Activated CD4-positive, alpha-beta T cell treated with anti-CD3 and anti-CD28 coated beads for 36 hours (primary cell): Measurements from ENCODE around the gene PGF. TPM values are rescaled to one million over a fixed set of nuclear protein-coding genes. Genes with fewer than 3 reads are reported as not detected.
A peak's percentile ranks its signal among the peaks of the same experiment; 100 is the strongest.

ENCODE experiments used
- ATAC-seq: fragments of 200-7000 bp; cut with Tn5 transposase; one replicate; pipeline ENCODE4 v1.10.0; 2021; ENCODE audit warnings: mild to moderate bottlenecking, moderate library complexity
- CTCF ChIA-PET: fragments of 350-600 bp; sonication (Branson Sonifier 250); formaldehyde crosslinking; loops from one replicate; lab custom pipeline; 2021; ENCODE audit warnings: antibody characterized with exemption; lab: Charles Lee
- POLR2A ChIA-PET: fragments of 350-600 bp; sonication (Branson Sonifier 250); formaldehyde crosslinking; loops from one replicate; lab custom pipeline; 2021; ENCODE audit warnings: antibody characterized with exemption, inconsistent platforms; lab: Charles Lee
- DNase-seq: peaks from one replicate; pipeline ENCODE4 v3.0.0-alpha.2; 2020
- H3K27ac Mint-ChIP-seq: one replicate; pipeline ENCODE4 v1.8.0; 2021; ENCODE audit warnings: mixed read lengths
- H3K27me3 Mint-ChIP-seq: one replicate; pipeline ENCODE4 v1.8.0; 2021; ENCODE audit warnings: mixed read lengths
- H3K36me3 Mint-ChIP-seq: one replicate; pipeline ENCODE4 v1.8.0; 2021; ENCODE audit warnings: low read depth, mixed read lengths
- H3K4me1 Mint-ChIP-seq: one replicate; pipeline ENCODE4 v1.8.0; 2021; ENCODE audit warnings: mixed read lengths
- H3K4me3 Mint-ChIP-seq: one replicate; pipeline ENCODE4 v1.8.0; 2021; ENCODE audit warnings: mild to moderate bottlenecking, moderate library complexity, mixed read lengths
- H3K9me3 Mint-ChIP-seq: one replicate; pipeline ENCODE4 v1.8.0; 2021; ENCODE audit warnings: low read depth, mixed read lengths
- intact Hi-C, 2 experiments: fragments of 100-400 bp; cut with DNase I in 1 of 2; cut with micrococcal nuclease in 1 of 2; formaldehyde crosslinking; loops; one replicate each; pipeline versions ENCODE4 v1.14.2 to v1.15.1; 2022 to 2024; cut with DNase I, micrococcal nuclease
- total RNA-seq, 2 experiments: library from RNA; stranded (reverse); gene quantifications; one replicate each; pipeline ENCODE4 v1.2.3, GENCODE V29; 2021

PGF gene
- total RNA-seq, 2 experiments from 2014 or later, result 0.09 TPM; not detected in 1

- ChIA-PET POLR2A (interaction anchor here (0.6 kb wide), 1 partner anchor 189 kb away, joined by 5 read pairs; no protein-coding TSS in a partner anchor), CTCF (interaction anchor here (0.6 to 2.2 kb wide), 5 partner anchors 26 to 302 kb away, joined by 3 to 8 read pairs (median 3); no protein-coding TSS in a partner anchor)
- no peaks in the 10 kb centered on the region for H3K4me1 Mint-ChIP-seq
- H3K36me3 Mint-ChIP-seq, result no peaks in the 10 kb centered on the region
- H3K9me3 Mint-ChIP-seq, result no peaks in the 10 kb centered on the region
- intact Hi-C loops, result no loop called here
- ATAC-seq (no peak), DNase-seq (no peak)
- H3K27ac Mint-ChIP-seq, result no peak overlapping the region
- H3K4me3 Mint-ChIP-seq, result no peak overlapping the region
- no peaks in the 10 kb centered on the region for H3K27me3 Mint-ChIP-seq
Measured at GRCh38 chr14:74911221-74911620, 44.2 kb downstream of the PGF start.

GRCh38 chr14:74910556-74910955 is 44.8 kb downstream of the PGF start:
- Mint-ChIP-seq H3K36me3 (peaks cover 3% of the 10 kb centered on the region), H3K4me1 (no peaks in the 10 kb centered on the region), H3K4me3 (no peak overlapping the region), H3K9me3 (no peaks in the 10 kb centered on the region), H3K27ac (no peak overlapping the region), H3K27me3 (no peaks in the 10 kb centered on the region)
- intact Hi-C loops, result no loop called here
- ATAC-seq (no peak), DNase-seq (no peak)
- ChIA-PET CTCF (interaction anchor here (0.6 to 6.9 kb wide), 5 partner anchors 26 to 178 kb away, joined by 3 to 250 read pairs (median 4); no protein-coding TSS in a partner anchor), POLR2A (interaction anchor here (0.5 to 0.7 kb wide), 3 partner anchors 19 to 189 kb away, joined by 3 to 5 read pairs (median 3); no protein-coding TSS in a partner anchor)

DNA sequence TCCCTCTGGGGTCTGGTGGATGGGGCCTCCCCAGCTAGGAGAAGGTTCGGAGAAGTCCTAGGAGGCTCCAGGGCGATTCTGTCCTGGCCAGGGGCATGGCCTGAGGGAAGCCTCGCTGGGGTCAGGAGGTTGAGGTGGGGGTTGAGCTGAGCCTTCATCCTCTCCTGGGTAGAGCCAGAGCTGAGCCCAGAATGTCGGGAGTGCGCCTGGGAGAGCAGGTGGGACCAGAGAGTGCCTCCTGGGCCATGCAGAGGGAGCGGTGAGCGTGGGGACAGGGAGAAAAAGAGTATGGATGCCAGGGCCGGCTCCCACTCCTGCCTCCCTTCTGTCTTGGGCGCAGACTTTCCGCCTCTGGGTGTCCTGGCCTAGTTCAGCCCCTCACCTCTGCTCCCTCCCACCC is 45.5 kb downstream of the PGF start:
- ChIA-PET CTCF (interaction anchor here (6.9 kb wide), 1 partner anchor 50 kb away, joined by 250 read pairs; no protein-coding TSS in a partner anchor), POLR2A (interaction anchor here (0.6 kb wide), 1 partner anchor 36 kb away, joined by 8 read pairs; no protein-coding TSS in a partner anchor)
- DNase-seq (no peak), ATAC-seq (no peak)
- H3K36me3 Mint-ChIP-seq, result peaks cover 9% of the 10 kb centered on the region
- H3K4me1 Mint-ChIP-seq, result no peaks in the 10 kb centered on the region
- H3K27me3 Mint-ChIP-seq, result no peaks in the 10 kb centered on the region
- intact Hi-C loops, result no loop called here
- H3K4me3 Mint-ChIP-seq, result no peak overlapping the region
- no peaks in the 10 kb centered on the region for H3K9me3 Mint-ChIP-seq
- no peak overlapping the region for H3K27ac Mint-ChIP-seq

- Mint-ChIP-seq H3K4me1 (no peaks in the 10 kb centered on the region), H3K27me3 (no peaks in the 10 kb centered on the region), H3K27ac (no peak overlapping the region), H3K9me3 (no peaks in the 10 kb centered on the region), H3K4me3 (no peak overlapping the region), H3K36me3 (peaks cover 9% of the 10 kb centered on the region)
- DNase-seq, result no peak
- CTCF ChIA-PET, result interaction anchor here (6.9 kb wide), 1 partner anchor 49 kb away, joined by 250 read pairs; no protein-coding TSS in a partner anchor
- intact Hi-C loops, result no loop called here
- POLR2A ChIA-PET, result interaction anchor here (0.6 kb wide), 1 partner anchor 36 kb away, joined by 8 read pairs; no protein-coding TSS in a partner anchor
- no peak for ATAC-seq
Measured at GRCh38 chr14:74909501-74909900, 45.9 kb downstream of the PGF start.

DNA sequence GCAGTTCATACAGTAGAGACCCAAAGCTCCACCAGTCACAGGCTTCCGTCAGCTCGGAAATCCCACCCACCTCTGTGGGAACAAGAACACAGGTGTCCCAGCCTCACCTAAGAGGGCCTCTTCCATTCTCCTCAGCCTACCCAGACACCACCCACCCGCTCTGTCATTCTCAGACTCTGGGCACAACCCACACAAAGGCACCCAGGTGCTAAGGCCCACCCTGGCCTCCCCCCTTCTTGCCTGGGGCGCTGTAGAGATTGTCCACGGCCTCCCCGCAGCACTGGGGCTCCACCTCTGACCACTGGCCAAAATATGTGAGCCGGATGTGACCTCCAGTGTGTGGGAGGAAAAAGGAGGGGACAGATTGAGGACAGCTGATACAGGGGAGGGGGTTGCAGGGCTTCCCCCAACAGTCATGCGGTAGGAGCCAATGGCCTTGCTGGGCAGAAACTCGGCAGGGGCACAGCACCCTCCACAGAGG is 46.5 kb downstream of the PGF start:
- Mint-ChIP-seq H3K36me3 (peaks cover 13% of the 10 kb centered on the region), H3K27me3 (no peaks in the 10 kb centered on the region), H3K9me3 (no peaks in the 10 kb centered on the region), H3K4me1 (no peaks in the 10 kb centered on the region), H3K4me3 (no peak overlapping the region), H3K27ac (no peak overlapping the region)
- POLR2A ChIA-PET, result no interaction called here
- intact Hi-C loops, result no loop called here
- DNase-seq, result no peak
- no peak for ATAC-seq
- CTCF ChIA-PET, result interaction anchor here (6.7 to 6.9 kb wide), 2 partner anchors 28 to 49 kb away, joined by 98 to 250 read pairs; partner anchors contain the start of genes DLST and PROX2

- H3K27ac Mint-ChIP-seq, result no peak overlapping the region
Measured at GRCh38 chr14:74907744-74908143, 47.7 kb downstream of the PGF start.

GRCh38 chr14:74906925-74907521 is 48.4 kb downstream of the PGF start:
- ChIA-PET POLR2A (interaction anchor here (1.0 kb wide), 1 partner anchor 14 kb away, joined by 4 read pairs; no protein-coding TSS in a partner anchor), CTCF (interaction anchor here (0.6 to 6.9 kb wide), 13 partner anchors 16 to 298 kb away, joined by 3 to 250 read pairs (median 4); partner anchors contain the start of genes DLST, PROX2 and RPS6KL1)
- ATAC-seq (no peak), DNase-seq (no peak)
- H3K4me1 Mint-ChIP-seq, result no peaks in the 10 kb centered on the region
- no peaks in the 10 kb centered on the region for H3K9me3 Mint-ChIP-seq
- H3K27me3 Mint-ChIP-seq, result no peaks in the 10 kb centered on the region
- no peak overlapping the region for H3K4me3 Mint-ChIP-seq
- no peak overlapping the region for H3K27ac Mint-ChIP-seq
- intact Hi-C loops, result no loop called here
- H3K36me3 Mint-ChIP-seq, result peaks cover 19% of the 10 kb centered on the region

More at GRCh38 chr14:74907744-74908143, 47.7 kb downstream of the PGF start:
- intact Hi-C loops, result no loop called here
- H3K36me3 Mint-ChIP-seq, result peaks cover 19% of the 10 kb centered on the region
- no peaks in the 10 kb centered on the region for H3K4me1 Mint-ChIP-seq
- ATAC-seq, result no peak
- DNase-seq, result no peak
- ChIA-PET POLR2A (interaction anchor here (0.5 kb wide), 1 partner anchor 178 kb away, joined by 6 read pairs; no protein-coding TSS in a partner anchor), CTCF (interaction anchor here (0.7 to 6.9 kb wide), 7 partner anchors 15 to 304 kb away, joined by 3 to 250 read pairs (median 4); partner anchors contain the start of genes DLST, PROX2 and RPS6KL1)
- no peak overlapping the region for H3K4me3 Mint-ChIP-seq
- no peaks in the 10 kb centered on the region for H3K27me3 Mint-ChIP-seq
- no peaks in the 10 kb centered on the region for H3K9me3 Mint-ChIP-seq

- ATAC-seq, result peak; percentile 79
- Mint-ChIP-seq H3K36me3 (peaks cover 22% of the 10 kb centered on the region), H3K27ac (peak overlapping the region; percentile 63), H3K4me1 (no peaks in the 10 kb centered on the region), H3K4me3 (no peak overlapping the region), H3K27me3 (no peaks in the 10 kb centered on the region), H3K9me3 (no peaks in the 10 kb centered on the region)
- ChIA-PET CTCF (interaction anchor here (0.6 to 6.9 kb wide), 41 partner anchors 9 to 663 kb away, joined by 3 to 250 read pairs (median 4); partner anchors contain the start of genes DLST, ISCA2, NPC2 and PROX2), POLR2A (interaction anchor here (0.8 kb wide), 1 partner anchor 44 kb away, joined by 3 read pairs; no protein-coding TSS in a partner anchor)
- intact Hi-C loops, result loop anchor here (1.0 to 2.0 kb wide), 2 partner anchors 44 to 293 kb away; partner anchors contain the start of gene LTBP2 (in 1 of the 2)
- peak; percentile 88 for DNase-seq
Measured at GRCh38 chr14:74905595-74906142, 49.7 kb downstream of the PGF start.

DNA sequence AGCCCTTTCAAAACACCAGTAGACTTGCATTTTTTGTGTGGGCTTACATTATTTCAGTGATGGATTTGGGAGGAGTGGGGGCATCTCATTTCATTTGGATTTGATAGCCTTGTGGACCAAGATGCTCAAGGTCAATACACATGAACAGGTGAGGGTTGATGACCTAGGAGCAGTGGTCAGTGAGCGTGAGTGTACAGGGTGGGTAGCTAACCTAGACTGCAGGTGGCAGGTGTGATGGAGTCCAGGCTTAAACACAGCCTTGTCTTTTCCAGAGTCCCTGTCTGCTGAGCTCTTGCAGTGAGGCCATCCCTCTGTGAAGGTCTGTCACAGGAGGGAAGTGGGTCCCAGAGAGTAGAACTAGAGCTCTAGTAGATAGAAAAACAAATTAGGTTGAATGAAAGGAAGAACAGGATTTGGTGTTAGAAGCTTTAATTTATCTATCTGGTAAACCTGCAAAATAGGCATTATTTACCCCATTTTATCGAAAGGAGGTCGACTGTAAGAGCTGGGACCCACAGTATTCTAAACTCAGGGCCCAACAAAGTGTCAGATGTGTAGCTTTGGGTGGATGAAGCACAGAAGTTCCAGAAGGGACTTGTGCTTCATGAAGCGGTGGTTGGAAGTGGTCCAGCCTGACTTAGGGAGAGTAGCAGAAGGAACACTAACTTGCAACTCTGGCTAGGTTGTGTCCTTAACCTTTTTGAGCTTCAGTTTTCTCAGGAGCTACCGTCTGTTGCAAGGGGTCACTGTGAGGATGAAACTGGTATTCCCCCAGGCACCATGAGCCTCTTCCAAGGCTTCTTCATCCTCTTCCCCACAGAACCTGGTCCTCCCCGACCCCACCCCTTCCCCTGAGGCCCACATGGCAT is 50.5 kb downstream of the PGF start:
- Mint-ChIP-seq H3K9me3 (no peaks in the 10 kb centered on the region), H3K36me3 (peaks cover 26% of the 10 kb centered on the region), H3K27ac (peak overlapping the region; percentile 75), H3K27me3 (no peaks in the 10 kb centered on the region), H3K4me3 (no peak overlapping the region), H3K4me1 (no peaks in the 10 kb centered on the region)
- intact Hi-C loops, result loop anchor here (1.0 to 2.0 kb wide), 2 partner anchors 44 to 292 kb away; partner anchors contain the start of gene LTBP2 (in 1 of the 2)
- POLR2A ChIA-PET, result no interaction called here
- CTCF ChIA-PET, result interaction anchor here (0.6 to 6.9 kb wide), 31 partner anchors 8 to 521 kb away, joined by 3 to 250 read pairs (median 4); partner anchors contain the start of genes DLST, ISCA2, NPC2 and PROX2
- DNase-seq, result no peak
- no peak for ATAC-seq

DNA sequence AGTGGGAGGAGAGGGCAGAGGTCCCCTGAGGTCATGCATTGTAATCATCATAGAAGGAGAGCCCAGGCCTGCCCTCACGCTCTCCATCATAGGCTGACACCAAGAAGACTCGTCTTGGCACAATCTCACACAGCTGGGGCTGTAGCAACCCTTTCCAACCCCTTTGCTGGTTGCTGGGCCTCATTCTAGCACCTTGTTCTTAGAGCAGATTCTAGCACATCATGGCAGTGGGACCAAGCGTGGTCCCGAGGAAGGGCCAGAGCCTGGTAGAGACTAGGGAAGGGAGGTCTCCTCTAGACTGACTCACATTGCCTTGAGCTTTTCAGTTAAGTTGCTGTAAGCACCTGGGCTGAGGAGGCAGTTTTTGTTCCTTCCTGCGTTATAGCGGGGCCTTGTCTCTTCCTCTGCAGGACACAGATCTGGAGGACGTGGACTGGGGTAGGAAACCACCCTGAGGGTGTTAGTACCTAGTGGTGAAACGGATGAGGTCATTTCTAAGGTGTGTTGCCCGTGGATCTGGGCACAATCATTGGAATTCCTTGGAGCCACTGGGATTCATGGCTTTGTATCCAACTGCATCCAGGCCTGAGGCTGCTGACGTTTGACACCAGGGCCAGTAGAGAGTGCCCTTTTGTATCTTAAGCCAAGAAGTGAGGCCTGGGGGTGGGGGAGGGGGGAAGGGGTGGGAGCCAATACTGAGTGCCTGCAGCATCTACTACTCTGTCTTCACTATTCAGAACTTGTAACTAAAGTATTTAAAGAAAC is 52.3 kb downstream of the PGF start:
- intact Hi-C loops, result no loop called here
- H3K4me1 Mint-ChIP-seq, result no peaks in the 10 kb centered on the region
- ChIA-PET POLR2A (no interaction called here), CTCF (interaction anchor here (0.5 to 6.9 kb wide), 5 partner anchors 9 to 752 kb away, joined by 3 to 250 read pairs (median 4); partner anchors contain the start of genes DLST and PROX2)
- H3K27me3 Mint-ChIP-seq, result no peaks in the 10 kb centered on the region
- no peaks in the 10 kb centered on the region for H3K9me3 Mint-ChIP-seq
- no peak overlapping the region for H3K4me3 Mint-ChIP-seq
- ATAC-seq (no peak), DNase-seq (no peak)
- peaks cover 42% of the 10 kb centered on the region for H3K36me3 Mint-ChIP-seq
- H3K27ac Mint-ChIP-seq, result no peak overlapping the region
